Epidermal melanocyte (primary cell): Measurements from ENCODE around the gene ZNF385D.
A peak's percentile ranks its signal among the peaks of the same experiment; 100 is the strongest.

Experiments
- DNase-seq: peaks from one replicate; pipeline ENCODE4 v3.0.0; 2011; ENCODE audit warnings: low spot score; ENCODE audit not compliant: insufficient read length

ZNF385D gene

DNA sequence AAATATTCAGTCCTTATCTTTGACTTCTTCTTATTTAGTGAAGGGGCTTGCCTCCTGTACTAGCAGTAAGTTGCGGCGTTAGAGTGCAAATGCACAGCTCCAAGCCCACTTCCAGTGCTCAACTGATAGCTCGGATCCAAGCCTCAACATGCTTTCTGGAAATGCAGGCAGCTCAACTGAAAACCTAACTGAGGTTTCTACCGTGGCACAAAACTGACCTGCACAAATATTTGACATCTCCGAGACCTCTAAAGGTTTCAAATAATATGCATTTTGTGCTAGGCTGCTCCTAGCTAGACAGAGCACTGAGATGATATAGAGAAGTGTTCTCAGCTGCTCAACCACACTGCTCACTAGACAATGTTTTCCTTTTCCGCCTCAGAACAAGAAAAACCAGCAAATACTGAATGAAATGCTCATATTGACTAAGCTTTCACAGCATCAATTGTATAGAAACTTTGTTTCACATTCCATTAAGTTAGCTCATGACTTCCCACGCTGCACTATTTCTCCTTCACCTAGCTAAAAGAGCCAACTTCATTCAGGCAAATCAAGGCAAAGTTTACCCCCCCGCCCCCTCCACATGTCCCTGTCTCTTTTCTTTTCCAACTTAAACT, 822 bp downstream of the ZNF385D start:
- DNase-seq: no peak

DNA sequence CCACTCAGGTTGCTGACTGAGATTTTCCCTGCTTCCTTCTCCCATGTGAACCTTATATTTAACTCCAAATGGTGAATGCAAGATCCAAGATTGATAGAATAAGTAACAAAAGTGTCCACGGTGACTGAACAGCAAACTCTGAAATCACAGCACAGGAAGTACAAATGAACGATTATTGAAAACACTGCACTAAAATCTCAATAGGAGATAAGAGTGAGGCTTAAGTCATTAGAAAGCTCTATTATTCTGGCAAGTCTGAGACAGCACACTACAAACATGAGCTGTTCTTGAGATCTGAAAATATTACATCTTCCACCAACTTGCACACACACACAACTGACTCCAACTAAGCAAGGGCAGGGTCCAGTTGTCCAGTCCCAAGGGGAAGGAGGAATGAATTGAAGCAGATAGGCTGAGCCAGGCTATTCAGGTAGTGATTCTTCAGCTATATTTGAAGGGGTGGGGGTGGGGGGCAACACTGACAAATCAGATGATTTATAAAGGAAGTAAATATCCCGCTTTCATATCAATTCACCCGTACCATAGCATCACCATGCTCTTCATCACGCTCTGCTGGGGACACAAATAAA, 2.9 kb downstream of the ZNF385D start:
- no peak for DNase-seq

DNA sequence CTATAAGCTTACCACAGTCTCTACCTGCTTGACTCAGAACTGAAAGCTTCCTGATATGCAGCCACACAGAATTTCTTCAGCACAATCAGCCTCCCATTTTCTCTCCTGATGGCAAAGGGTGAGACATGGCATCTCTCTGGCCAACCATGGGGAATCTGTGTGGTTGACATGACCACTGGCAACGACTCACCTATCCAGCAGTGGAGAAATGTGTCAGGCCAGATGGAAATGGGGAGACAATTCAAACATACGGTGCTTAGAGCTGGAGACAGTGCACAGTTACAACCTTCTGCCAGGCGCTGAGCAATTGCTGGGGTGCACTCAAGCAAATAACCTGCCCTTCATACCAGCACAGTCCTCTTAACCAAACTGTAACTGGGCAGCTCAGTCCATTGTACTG, 3.6 kb downstream of the ZNF385D start:
- DNase-seq: no peak

DNA sequence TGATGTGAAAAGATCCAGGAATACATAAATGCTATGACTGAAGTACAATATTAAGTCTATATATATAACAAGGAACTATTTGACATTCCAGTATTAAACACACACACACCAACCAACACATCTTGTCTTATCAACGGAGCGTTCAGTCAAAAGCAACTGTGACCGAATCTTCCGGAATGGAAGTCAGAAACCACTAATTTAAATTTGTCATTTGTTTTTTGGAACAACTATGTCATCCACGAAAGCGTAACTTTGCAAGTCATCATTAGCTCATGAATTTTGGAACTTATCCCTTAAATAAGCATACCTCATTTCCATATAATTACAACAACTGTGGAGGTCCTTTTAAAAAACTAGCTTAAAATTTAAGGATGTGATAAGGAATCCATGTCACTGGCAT, 5.0 kb downstream of the ZNF385D start:
- no peak for DNase-seq

DNA sequence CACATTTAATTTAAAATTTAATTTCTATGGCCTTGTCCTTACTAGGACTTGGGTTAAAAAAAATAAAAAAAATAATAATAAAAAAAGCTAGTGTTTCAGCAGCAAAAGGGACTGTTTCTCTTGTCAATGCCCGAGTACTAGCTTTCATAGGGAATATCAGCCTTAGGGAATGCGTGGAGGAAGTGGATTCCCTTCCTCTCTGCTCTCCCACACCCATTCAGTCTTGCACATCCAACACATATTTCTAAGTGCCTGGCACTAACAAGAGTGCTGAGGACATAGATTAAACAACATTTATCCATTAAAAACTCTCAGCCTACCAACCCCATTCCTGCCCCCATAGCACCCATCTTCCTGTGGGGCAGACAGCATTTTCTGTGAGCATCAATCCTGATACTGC, 6.2 kb downstream of the ZNF385D start:
- no peak for DNase-seq

DNA sequence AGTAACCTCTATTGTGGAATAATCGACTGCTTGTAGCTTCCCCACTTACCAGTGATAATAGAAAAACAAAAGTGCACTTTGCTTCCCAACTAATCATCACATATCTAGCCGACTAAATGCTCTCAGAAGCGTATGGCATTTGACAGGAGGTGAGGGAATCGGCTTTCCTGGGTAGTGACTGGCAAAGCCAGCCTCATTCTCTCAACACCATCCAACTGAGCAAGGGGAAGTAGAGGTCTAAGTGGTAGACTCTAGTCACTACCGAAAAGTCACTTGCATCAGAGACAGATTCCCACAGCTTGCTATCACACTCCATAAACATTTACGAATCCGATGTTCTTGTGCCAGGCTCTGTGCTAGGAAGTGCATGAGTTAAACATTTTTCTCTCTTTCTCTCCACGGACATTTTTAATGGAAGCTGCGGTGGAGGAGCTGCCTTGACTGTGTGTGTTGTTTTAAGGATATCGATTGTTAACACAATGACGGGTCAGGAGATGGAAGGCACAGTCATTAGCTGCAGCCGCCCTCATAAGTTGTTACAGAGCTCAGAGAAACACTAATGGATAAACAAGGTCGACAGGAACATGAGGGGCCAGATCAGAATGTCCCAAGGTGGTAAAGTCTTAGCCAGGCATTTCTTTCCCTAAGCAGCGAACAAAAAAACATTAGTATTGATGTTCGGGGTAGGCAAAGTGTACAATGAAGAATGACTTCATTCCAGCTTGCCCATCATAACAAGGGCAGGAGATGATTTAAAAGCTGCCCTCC, 11.9 kb downstream of the ZNF385D start:
- no peak for DNase-seq

DNA sequence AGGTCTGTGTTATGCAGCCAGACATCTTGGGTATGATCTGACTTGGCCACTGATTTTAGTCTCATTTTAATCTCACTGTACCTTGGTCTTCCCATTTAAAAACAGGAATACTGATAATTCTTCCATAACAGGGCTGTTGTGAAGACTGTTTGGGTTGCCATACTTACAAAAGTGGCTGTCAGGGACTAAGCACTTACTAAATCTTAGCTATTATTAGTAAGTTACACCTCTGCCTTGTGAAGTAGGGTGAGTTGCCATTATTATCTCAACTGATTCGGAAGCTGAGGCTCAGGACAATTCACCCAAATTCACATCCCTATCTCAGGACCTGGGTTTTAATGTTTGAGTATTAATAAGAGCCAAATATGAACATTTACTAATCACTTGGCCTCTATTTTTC, 12.7 kb downstream of the ZNF385D start:
- no peak for DNase-seq

DNA sequence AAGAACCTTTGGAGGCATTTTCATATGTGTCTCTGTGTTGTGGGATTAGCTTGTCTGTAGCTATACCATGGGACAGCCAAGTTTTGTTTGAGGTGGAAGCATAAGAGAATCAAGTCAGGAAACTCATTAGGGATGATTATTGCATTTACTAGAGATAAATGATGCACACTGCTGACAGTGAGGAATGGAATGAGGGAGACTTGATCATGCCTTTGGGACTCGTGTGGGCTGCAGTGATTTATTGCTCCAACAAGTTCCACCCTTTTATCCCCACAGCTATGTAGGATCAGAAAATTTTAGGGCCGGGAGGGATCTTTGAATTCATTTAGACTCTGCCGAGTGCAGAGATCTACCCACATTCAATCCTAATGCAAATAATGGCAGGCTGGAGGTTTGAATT, 16.3 kb downstream of the ZNF385D start:
- DNase-seq: no peak

DNA sequence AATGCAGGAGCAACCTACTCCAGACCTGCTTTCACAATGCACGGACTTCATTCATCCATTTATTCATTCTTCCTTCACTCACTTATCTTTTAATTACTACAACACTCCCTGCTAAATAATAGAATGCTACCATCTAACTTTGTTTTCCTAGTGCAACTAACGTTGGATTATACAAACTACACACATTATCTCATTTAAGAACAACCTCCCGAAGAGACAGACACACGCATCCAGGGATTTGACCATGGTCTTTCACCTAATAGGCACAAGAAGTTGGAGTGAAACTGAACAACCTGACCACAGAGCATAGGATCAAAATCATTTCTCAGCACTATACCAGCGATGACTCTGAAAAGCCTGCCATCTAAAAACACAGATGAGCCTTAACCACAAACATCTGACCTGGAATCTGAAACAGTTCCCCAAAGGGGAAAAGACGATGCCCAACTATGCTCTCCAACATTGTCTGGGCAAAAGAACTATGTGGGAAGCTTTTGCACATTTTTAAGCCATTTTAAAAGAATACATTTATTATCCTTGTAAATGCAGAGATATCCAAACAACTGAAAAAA, 21.0 kb downstream of the ZNF385D start:
- DNase-seq: no peak

DNA sequence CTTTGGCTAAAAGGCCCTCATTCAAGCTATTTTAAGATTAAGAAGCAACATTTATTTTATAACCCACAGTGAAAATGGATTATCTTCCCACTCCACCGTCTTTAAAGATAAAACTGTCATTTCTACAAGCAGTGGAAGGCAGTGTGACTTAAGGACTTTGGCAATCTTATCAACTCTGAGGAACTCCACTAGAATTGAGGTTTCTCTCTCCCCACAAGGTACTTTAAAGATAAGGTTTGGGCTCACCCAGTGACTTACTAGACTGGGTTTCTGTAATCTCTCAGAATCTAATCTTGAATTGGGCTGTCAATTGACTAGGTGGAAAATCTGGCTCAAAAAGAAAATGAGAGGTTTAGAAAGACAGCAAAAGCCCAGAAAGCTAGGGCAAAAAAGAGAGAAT, 21.7 kb downstream of the ZNF385D start:
- no peak for DNase-seq

DNA sequence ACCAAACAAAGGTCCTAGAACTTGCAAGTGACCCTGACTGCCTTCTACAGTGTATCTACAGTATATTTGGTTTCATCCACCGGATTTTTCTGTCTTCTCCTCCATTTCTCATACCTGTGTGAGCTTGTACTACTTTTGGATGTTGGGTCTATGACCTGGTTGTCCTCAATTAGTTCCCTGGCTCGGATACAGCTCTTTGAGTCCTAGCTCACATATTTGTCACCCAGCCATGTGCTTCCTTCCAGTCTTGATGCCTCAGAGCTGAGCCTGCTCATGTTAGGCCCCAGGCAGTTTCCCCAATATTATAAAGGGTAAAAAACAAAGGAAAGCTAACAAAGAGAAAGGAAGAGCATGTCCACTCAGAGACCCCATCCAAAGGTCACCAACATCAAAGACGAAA, 28.2 kb downstream of the ZNF385D start:
- no peak for DNase-seq

DNA sequence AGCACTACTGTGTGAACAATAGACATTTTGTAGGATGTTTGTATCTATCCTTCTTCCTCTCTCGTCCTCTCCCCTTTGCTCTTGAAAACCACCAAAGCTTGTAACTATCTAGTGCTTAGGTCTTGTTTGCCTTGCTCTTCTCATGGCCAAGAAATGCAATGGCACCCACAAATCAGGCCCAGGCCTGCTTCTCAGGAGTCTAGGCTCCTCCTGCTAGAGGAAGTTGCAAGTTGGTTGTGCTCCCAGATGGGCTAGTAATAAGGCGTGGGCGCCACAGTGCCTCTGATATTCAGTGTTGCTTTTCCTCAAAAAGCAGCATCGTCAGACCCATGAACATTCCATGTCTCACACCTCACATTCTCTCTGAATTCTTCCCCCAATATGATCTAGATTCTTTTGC, 28.7 kb downstream of the ZNF385D start:
- DNase-seq: no peak

DNA sequence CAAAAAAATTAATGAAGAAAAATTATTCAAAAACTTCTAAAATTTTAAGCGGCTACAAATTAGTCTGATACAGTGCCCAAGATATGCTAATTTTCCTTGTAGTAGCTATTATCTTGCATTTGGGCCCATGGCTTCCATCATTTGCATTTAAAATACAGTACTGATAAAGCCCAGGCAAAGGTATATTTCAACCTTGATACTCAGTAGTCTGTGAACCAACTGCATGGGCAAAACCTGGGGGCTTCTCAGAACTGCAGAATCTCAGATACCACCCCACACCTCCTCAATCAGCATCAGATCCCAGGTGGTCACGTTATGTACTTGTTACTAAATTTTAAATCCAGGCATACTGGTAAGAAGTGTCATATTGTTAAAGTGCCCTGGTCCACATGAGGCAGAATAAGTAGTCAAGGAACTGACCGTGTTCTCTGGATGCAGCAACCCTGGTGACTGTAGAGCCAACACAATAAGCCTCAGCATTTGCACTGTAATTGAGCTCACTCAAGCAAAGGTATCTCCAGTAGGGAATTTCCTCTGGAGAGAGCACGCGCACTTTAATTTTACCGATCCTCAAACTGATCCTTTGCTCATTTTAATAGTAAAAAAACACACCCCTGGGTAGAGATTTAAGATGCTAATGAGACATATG, 31.9 kb downstream of the ZNF385D start:
- no peak for DNase-seq

DNA sequence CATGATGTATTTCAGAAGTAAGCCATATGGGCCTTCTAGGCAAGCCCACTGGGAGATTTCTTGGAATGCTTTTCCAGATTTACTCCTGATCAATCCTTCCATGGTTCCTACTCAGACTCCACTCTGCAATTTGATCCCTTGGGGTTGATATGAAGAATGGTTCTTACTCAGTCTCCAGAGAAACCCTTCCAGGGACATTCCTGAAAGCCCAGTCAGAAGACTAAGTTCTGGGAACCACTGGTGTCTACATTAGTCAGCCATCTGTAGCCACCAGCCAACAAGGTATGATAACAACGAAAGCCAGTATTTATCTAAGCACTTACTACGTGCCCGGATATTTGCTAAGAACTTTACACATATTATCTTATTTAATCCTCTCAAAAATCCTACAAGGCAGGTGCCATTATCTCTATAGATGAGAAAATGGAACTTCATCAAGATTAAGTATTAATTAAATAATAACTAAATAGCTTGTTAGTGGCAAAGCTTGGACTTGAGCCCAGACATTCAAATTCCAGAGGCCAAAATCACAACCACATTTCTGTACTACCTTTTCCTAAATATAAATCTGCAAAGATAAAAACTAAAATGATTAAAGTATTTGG, 32.7 kb downstream of the ZNF385D start:
- peak; percentile 37 for DNase-seq

DNA sequence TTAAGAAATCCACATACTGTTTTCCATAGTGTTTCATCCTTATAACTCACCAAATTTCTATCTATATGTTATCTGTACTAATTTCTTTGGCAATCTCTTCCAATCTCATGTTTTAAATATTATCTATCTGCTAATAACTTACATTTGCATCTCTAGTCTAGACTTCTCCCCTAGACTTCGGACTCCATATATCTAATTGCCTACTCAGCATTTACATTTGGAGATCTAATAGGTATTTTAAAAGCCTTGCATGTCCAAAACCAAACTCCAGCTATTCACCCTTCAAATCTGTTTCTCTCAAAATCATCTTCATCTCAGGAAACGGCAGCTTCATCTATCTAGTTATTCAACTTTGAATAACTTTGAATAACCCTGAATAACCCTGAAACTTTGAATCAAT, 35.3 kb downstream of the ZNF385D start:
- DNase-seq: no peak

DNA sequence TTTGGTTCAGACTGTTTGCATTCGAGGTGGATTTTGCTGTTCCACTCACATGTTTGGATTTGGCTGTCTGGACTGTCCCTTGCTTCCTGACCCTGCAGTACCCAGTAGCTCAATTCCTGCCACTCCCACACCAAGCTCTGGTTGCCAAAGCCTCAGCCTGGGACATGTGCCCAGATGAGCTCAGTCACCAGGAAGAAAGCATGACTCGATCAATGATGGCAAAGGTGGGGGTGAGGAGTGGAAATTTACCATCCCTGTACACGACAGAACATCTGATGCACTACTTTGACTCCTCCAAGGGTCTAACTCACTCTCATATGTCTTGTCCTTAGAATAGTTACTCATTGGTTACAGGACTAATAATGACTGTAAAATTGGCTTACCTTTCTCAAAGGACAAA, 45.2 kb downstream of the ZNF385D start:
- DNase-seq: no peak

DNA sequence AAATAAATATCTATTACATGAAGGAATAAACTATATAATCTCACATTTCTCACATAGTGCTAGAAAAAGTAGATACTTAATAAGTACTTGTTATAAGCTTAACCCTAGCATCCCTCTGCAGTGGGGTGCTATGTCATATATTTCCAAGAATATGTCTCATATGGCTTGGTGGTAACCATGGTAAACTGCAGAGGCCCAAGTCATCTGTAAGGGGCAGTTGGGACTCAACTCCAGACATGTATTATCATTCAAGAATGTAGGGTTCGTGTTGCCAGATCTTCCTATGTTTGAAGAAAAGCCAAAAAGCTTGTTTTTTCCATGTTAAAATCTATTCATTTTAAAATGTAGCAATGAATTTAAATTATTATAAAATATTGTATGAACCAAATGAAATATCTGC, 46.2 kb downstream of the ZNF385D start:
- no peak for DNase-seq

DNA sequence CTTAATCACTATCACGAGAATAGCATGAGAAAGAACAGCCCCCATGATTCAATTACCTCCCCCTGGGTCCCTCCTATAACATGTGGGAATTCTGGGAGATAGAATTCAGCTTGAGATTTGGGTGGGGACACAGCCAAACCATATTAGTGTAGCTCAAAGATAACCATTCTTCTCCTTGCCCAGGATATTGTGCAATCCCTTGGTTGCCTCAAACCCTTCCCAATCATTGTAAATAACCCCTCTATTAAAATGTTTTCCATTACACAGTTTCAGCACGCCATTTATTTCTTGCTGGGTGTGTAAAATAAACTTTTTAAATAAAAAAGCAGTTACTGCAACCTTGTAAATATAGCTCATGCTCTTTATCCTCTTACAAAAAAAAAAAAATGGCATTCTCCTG, 47.7 kb downstream of the ZNF385D start:
- no peak for DNase-seq

DNA sequence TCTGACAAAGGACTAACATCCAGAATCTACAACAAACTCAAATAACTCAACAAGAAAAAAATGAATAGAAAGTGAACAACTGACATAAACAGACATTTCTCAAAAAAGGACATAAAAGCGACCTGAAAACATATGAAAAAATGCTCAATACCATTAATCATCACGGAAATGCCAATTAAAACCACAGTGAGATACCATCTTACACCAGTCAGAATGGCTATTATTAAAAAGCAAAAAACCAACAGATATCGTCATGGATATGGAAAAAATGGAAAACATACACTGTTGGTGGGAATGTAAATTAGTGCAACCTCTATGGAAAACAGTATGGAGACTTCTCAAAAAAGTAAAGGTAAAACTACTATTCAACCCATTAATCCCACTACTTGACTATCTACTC, 53.3 kb downstream of the ZNF385D start:
- no peak for DNase-seq

DNA sequence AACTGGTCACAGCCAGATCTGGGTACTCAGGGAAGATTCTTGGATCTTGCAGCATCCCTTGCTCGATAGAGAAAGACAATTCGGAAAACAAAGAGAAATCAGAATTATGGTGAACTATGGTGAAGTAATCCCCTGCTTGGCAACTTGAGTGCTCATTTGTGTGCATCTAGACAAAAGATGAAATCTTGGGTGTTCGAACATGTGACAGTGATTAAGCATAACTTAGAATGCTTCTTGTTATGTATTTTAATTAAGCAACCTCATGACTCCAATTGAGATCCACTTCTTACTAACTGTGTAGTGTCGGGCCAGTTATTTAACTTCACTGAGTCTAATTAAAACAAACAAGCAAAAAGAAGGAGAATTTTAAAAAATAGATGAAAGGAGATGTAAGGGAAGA, 56.5 kb downstream of the ZNF385D start:
- no peak for DNase-seq

DNA sequence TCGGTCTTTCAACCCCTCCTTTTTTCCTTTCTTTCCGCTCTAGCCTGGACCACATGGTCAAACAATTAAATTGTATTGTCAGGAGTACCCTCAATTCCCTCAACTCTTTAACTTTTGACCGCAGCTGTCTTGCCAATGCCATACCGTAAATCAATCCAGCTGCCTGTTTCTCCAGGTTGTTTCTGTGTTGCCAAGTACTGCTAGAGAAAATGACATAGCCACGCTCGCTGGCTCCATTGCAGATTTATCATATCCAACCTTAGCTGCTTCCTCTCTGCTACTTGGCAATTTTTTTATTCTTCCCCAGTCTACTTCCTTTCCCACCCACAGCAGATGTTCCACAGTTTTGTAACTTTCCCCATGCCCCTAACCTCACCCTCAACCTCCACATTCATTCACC, 60.0 kb downstream of the ZNF385D start:
- no peak for DNase-seq

DNA sequence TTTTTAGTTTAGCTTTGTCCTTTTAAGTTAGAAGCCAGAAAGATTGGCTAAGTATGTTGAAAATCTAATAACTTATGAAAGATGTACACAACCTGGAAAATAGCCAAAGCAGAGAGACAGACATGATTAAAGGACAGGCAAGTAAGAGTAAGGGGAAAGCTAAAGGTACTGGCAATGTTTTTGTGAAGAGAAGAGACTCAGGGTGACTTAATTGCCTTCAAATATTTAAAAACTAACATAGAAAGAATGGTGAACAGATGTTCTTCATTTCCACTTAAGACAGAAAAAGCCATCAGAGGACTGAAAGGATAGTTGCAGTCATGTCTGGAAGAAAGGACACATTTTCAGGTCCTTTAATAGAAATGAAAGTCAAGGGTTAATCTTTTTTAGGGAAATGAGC, 68.8 kb downstream of the ZNF385D start:
- DNase-seq: no peak
